HG03066 (cell line): ENCODE data around the gene NLRP11.
"Not testable (repeated sequence)": the region's sequence is repeated elsewhere in the genome, so short reads cannot be mapped to it uniquely, and the experiment has no call there.

Experiments
- ATAC-seq: cut with Tn5 transposase; IDR thresholded peaks from one replicate; pipeline ENCODE4 v1.9.1; 2021; ENCODE audit warnings: low read depth; ENCODE audit not compliant: unreplicated experiment

Gene NLRP11

GRCh38 chr19:55781112-55781511, 50.7 kb downstream of the NLRP11 start:
- no peak for ATAC-seq

- no peak for ATAC-seq
These were observed 53.5 kb downstream of the NLRP11 start for GRCh38 chr19:55778331-55778730.

GRCh38 chr19:55777528-55777927, 54.3 kb downstream of the NLRP11 start:
- no peak for ATAC-seq

DNA sequence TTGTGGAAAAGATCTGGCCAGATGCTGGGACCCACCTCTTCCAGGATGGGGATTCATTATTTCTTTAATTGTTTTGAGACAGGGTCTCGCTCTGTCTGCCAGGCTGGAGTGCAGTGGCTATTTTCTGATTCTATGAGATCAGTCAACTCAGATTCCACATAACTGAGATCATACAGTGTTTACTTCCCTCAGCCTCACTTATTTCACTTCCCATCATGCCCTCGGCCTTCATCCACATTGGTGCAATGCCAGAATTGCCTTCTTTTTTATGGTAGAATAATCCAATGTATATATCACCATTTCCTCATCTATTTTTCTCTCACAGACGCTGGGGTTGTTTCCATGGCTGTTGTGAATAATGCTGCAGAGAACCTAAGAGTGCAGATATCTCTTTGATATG, 62.2 kb downstream of the NLRP11 start:
- ATAC-seq: not testable (repeated sequence)

DNA sequence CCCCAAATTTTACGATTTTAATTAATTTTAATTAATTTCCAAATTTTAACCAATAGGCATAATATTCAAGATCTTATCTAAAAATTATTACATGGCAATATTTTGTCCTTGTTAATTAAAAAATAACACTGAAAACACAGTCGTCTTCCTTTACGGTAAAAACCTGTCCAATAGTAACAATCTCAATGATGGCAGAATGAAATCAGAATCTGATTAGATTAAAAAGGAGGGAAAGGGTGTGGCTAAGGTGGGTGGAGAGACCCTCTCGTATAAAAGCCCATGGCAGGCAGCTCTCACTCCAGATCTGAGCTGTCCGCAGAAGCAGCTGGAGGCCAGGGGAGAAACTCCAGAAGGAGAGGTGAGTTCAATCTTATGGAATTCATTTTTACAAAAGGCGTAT, 63.0 kb downstream of the NLRP11 start, which contains the start of gene RFPL4AL1:
TSS of gene RFPL4AL1 (plus strand) at position 301 of the 400 bp plus-strand sequence. CDS start 2,687 bp downstream, outside the sequence.
- not testable (repeated sequence) for ATAC-seq

- no peak for ATAC-seq
These were observed 65.3 kb downstream of the NLRP11 start for GRCh38 chr19:55766466-55766865.

DNA sequence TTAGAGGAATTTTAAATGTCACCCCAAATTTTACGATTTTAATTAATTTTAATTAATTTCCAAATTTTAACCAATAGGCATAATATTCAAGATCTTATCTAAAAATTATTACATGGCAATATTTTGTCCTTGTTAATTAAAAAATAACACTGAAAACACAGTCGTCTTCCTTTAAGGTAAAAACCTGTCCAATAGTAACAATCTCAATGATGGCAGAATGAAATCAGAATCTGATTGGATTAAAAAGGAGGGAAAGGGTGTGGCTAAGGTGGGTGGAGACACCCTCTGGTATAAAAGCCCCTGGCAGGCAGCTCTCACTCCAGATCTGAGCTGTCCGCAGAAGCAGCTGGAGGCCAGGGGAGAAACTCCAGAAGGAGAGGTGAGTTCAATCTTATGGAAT, 73.0 kb downstream of the NLRP11 start, which contains the start of gene RFPL4A:
TSS of gene RFPL4A (plus strand) at position 301 of the 400 bp plus-strand sequence. CDS start 2,704 bp downstream, outside the sequence.
- ATAC-seq: not testable (repeated sequence)

- not testable (repeated sequence) for ATAC-seq
These were observed 75.0 kb downstream of the NLRP11 start for GRCh38 chr19:55756808-55757207.

GRCh38 chr19:55753401-55753800, 78.4 kb downstream of the NLRP11 start:
- no peak for ATAC-seq

GRCh38 chr19:55750715-55751114, 81.1 kb downstream of the NLRP11 start:
- ATAC-seq: no peak

- no peak for ATAC-seq
These were observed 93.5 kb downstream of the NLRP11 start, which contains the start of gene NLRP9 for GRCh38 chr19:55738302-55738701. NLRP9 (minus strand) TSS chr19:55738402; CDS start chr19:55738374, 28 bp downstream.
